ENCODE measurements around the gene HOGA1. TPM values are rescaled to one million over a fixed set of nuclear protein-coding genes. Genes with fewer than 3 reads are reported as not detected.

HOGA1 gene
- total and polyA plus RNA-seq, 2 experiments from 2014 or later: 0.15 TPM; not detected in 1

- Histone ChIP-seq H4K20me1 (replicated peaks; ENCODE audit: insufficient read depth) (peaks cover 4% of the 10 kb centered on the region), H3K27ac (ENCODE audit: low read depth) (no peak overlapping the region), H3K79me2 (replicated peaks; ENCODE audit: insufficient read depth) (peaks cover 26% of the 10 kb centered on the region), H3K4me1 (ENCODE audit: insufficient read depth) (0 out of 2 replicates have a peak, but pooled peaks cover 3% of the 10 kb centered on the region), H3K27me3 (ENCODE audit: insufficient read depth) (no peaks in the 10 kb centered on the region), H3K36me3 (ENCODE audit: insufficient read depth) (no peaks in the 10 kb centered on the region), H3K4me2 (no peak overlapping the region), H3K4me3 (no peak overlapping the region), H3K9me2 (ENCODE audit: insufficient read depth) (no peaks in the 10 kb centered on the region), H3F3A (replicated peaks; ENCODE audit: low read depth) (no peaks in the 10 kb centered on the region), H2AFZ (no peak overlapping the region)
- Mint-ChIP-seq H3K27ac (no peak overlapping the region), H3K4me3 (no peak overlapping the region), H3K4me1 (peaks cover 2% of the 10 kb centered on the region; the same call in 1 of the 3 replicates), H3K27me3 (ENCODE audit: insufficient read depth, low read depth, poor library complexity) (peaks cover 4% of the 10 kb centered on the region), H3K36me3 (ENCODE audit: low read depth) (no peaks in the 10 kb centered on the region), H3K9me3 (no peaks in the 10 kb centered on the region)
- ATAC-seq (no peak), DNase-seq (ENCODE audit: low spot score) (no peak)
- TF ChIP-seq ZNF331 (CRISPR knock-in tag; IDR thresholded peaks at IDR 0.05; ENCODE audit: low read depth) (no peak), JUNB (IDR thresholded peaks at IDR 0.05; ENCODE audit: unreplicated experiment) (no peak)
Observed at GRCh38 chr10:97627731-97628130, 43.5 kb downstream of the HOGA1 start.

- peaks cover 2% of the 10 kb centered on the region; the same call in 1 of the 3 replicates for H3K4me1 Mint-ChIP-seq
- H3K27ac Mint-ChIP-seq: no peak overlapping the region
- peaks cover 4% of the 10 kb centered on the region for H4K20me1 ChIP-seq (replicated peaks; ENCODE audit: insufficient read depth)
- H3K4me2 ChIP-seq: no peak overlapping the region
- H3K79me2 ChIP-seq (replicated peaks; ENCODE audit: insufficient read depth): peaks cover 26% of the 10 kb centered on the region
- no peak overlapping the region for H3K4me3 Mint-ChIP-seq
- no peaks in the 10 kb centered on the region for H3K36me3 ChIP-seq (ENCODE audit: insufficient read depth)
- DNase-seq (ENCODE audit: low spot score) (no peak), ATAC-seq (no peak)
- no peak overlapping the region for H3K4me3 ChIP-seq
- H3K9me2 ChIP-seq (ENCODE audit: insufficient read depth): no peaks in the 10 kb centered on the region
- no peak overlapping the region for H2AFZ ChIP-seq
- H3K9me3 Mint-ChIP-seq: no peaks in the 10 kb centered on the region
- no peaks in the 10 kb centered on the region for H3K36me3 Mint-ChIP-seq (ENCODE audit: low read depth)
- H3K27me3 ChIP-seq (ENCODE audit: insufficient read depth): no peaks in the 10 kb centered on the region
- peaks cover 4% of the 10 kb centered on the region for H3K27me3 Mint-ChIP-seq (ENCODE audit: insufficient read depth, low read depth, poor library complexity)
- TF ChIP-seq NANOG (IDR thresholded peaks at IDR 0.05; ENCODE audit: borderline replicate concordance) (no peak), ZNF114 (CRISPR knock-in tag; IDR thresholded peaks at IDR 0.05) (no peak), JUNB (IDR thresholded peaks at IDR 0.05; ENCODE audit: unreplicated experiment) (no peak), EZH2phosphoT487 (IDR thresholded peaks at IDR 0.05; ENCODE audit: unreplicated experiment) (no peak)
- H3K27ac ChIP-seq (ENCODE audit: low read depth): no peak overlapping the region
- H3F3A ChIP-seq (replicated peaks; ENCODE audit: low read depth): no peaks in the 10 kb centered on the region
- 0 out of 2 replicates have a peak, but pooled peaks cover 3% of the 10 kb centered on the region for H3K4me1 ChIP-seq (ENCODE audit: insufficient read depth)
Observed at GRCh38 chr10:97628228-97628627, 44.0 kb downstream of the HOGA1 start.

- H3K27ac Mint-ChIP-seq: no peak overlapping the region
- ATAC-seq: no peak
- H3K9me3 Mint-ChIP-seq: no peaks in the 10 kb centered on the region
- Histone ChIP-seq H3K4me2 (no peak overlapping the region), H3K79me2 (replicated peaks; ENCODE audit: insufficient read depth) (peaks cover 26% of the 10 kb centered on the region), H2AFZ (no peak overlapping the region), H3K27me3 (ENCODE audit: insufficient read depth) (no peaks in the 10 kb centered on the region), H3K4me1 (ENCODE audit: insufficient read depth) (0 out of 2 replicates have a peak, but pooled peaks cover 3% of the 10 kb centered on the region), H3K27ac (ENCODE audit: low read depth) (no peak overlapping the region), H3K36me3 (ENCODE audit: insufficient read depth) (no peaks in the 10 kb centered on the region), H4K20me1 (replicated peaks; ENCODE audit: insufficient read depth) (peaks cover 4% of the 10 kb centered on the region), H3K4me3 (no peak overlapping the region), H3F3A (replicated peaks; ENCODE audit: low read depth) (no peaks in the 10 kb centered on the region), H3K9me2 (ENCODE audit: insufficient read depth) (no peaks in the 10 kb centered on the region)
- no peak for DNase-seq (ENCODE audit: low spot score)
- no peak for TF ChIP-seq JUNB (IDR thresholded peaks at IDR 0.05; ENCODE audit: unreplicated experiment)
- no peak for TF ChIP-seq CTCF (conservative IDR thresholded peaks at IDR 0.05; ENCODE audit: low read depth in 2 of 2)
- TF ChIP-seq ZNF114 (CRISPR knock-in tag; IDR thresholded peaks at IDR 0.05): no peak
- no peak for TF ChIP-seq CREB1 (CRISPR knock-in tag; IDR thresholded peaks at IDR 0.05; ENCODE audit: low read depth)
- no peak for TF ChIP-seq REST (IDR thresholded peaks at IDR 0.05; ENCODE audit: unreplicated experiment)
- no peak for TF ChIP-seq EZH2phosphoT487 (IDR thresholded peaks at IDR 0.05; ENCODE audit: unreplicated experiment)
- H3K36me3 Mint-ChIP-seq (ENCODE audit: low read depth): no peaks in the 10 kb centered on the region
- peaks cover 6% of the 10 kb centered on the region; the same call in 2 of the 3 replicates for H3K4me1 Mint-ChIP-seq
- peaks cover 6% of the 10 kb centered on the region for H3K27me3 Mint-ChIP-seq (ENCODE audit: insufficient read depth, low read depth, poor library complexity)
- H3K4me3 Mint-ChIP-seq: no peak overlapping the region
Observed at GRCh38 chr10:97629289-97629688, 45.1 kb downstream of the HOGA1 start.

All from GM23338 (cell line).